GM18870 (cell line): ENCODE data around the gene NKX2-1.

Experiments
- ATAC-seq: cut with Tn5 transposase; IDR thresholded peaks from one replicate; pipeline ENCODE4 v1.9.1; 2021; ENCODE audit warnings: moderate library complexity; ENCODE audit not compliant: unreplicated experiment

Gene NKX2-1

DNA sequence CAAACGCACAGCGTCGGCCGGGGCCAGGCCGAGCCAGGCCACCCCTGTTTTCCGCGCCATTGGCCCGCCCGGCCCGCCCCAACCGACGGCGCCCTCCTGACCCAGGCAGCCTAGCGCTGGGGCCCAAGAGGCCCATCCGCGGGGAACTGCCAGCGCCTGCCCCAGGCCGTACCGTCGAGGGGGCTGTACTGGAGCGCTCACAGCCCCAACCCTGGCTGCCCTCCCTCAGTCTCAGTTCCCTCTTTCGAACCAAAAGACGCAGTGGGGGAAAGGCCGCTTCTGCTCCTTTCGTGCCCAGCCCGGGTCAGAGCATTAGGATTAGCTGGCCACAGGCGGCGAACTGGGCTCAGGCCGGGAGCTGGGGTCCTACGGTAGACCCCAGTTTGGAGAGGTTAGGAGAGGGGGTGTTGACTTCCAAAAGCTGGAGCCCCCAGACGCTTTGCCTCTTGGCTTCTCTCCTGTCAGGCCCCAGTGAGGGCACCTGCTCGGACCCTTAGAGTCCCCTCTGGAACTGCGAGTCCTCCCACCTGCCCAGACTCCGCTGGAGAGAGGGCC, 1.9 kb downstream of the NKX2-1 start:
- ATAC-seq: no peak

DNA sequence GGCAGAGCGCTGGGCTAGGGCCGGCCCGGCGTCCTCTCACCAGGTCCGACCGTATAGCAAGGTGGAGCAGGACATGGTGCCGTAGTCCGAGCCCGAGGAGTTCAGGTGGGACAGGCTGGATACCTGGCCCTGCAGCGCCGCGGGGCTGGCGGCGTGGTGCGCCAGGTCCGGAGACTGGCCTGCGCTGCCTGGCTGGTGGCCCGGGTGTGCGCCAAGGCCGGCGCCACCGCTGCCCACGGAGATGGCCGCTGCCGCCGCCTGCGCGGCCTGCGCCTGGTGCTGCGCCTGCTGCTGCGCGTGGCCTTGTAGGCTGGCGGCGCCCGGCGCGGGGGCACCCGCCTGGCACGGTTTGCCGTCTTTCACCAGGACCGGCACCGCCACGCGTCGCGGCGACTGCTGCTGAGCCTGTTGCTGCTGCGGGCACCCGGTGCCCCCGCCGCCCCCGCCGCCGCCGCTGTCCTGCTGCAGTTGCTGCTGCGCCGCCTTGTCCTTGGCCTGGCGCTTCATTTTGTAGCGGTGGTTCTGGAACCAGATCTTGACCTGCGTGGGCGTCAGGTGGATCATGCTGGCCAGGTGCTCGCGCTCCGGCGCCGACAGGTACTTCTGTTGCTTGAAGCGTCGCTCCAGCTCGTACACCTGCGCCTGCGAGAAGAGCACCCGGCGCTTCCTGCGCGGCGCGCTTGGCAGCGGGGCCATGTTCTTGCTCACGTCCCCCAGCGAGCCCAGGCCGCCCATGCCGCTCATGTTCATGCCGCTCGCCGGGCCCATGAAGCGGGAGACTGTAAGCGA, 2.6 kb downstream of the NKX2-1 start:
- ATAC-seq: no peak

DNA sequence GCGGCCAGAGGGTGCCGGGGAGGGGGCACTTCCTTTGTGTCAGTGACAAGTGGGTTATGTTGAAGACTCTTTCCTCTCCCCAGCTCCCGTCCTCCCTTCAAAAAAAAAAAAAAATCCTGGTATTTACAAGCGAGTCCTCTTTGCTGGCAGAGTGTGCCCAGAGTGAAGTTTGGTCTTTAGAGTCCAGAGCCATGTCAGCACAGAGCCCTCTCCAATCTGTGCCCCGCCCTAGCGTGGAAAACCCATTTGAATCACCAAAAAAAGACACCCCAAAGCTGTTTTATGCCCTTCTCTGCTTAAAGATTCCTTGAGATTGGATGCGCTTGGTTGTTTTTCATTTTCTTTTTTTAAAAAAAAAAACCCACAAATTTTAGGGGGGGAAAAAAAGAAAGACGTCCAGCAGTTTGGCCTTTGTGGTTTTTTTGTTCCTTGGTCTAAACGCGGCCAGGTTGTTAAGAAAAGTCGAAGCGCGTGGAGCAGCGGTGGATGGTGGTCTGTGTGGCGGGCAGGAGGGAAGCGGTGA, 3.3 kb downstream of the NKX2-1 start:
- no peak for ATAC-seq

DNA sequence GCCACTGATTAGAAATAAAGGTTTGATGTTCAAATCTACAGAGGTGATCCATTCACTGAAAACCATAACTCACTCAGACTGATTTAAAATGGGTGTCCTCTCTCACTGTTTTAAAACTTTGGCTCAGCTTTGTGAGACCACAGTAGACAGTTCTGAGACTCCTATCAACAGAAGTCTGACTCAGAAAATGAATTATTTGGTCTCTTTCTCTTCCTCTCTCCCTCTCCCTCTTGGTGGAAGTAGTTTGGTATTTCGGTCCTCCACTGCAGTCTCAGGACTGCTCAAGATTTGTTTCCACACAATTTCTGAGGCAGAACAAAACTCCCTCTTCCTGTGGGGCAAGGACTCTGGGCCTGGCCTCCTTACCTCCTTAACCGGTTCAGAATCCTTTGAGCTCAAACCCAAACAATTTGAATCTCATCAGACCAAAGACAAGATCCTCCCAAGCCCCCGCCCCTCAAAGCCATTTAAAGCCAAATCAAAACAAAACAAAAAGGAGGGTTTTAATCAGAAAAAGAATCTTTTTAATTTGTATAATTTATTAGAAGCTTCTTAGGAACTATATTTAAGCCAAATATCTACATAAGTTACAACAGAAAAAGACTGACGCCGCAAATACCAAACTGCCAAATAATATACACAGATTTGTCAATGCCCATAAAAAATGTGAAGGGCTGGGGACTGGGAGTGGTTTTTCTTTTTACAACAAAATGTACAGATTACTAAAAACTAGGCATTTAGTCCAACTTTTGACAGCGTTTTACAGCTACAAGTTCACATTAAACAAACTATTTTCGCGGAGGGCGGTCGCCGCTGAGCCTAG, 3.9 kb downstream of the NKX2-1 start:
- ATAC-seq: no peak

DNA sequence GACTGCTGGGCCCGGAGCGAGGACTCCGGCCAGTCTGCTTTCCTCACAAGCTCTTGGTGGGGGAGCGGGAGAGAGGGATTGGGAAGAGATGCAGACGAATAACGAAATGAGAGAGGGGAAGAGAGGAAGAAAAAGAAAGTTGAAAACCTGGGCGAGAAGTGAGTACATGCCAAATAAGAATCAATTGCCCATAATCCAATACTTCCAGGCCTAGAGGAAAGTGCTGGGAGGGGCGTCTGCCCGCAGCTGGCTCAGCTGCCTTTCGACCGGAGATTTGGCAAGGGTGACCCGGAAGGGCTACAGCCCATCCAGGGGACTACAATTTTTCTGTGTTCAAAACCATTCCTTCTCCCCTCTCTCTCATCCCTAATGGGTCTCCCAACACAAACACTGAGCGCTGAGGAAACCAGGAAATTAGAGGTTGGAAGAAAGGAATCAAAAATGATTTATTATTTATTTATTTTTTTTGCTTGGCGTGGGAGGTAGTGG, 4.9 kb downstream of the NKX2-1 start:
- ATAC-seq: no peak

DNA sequence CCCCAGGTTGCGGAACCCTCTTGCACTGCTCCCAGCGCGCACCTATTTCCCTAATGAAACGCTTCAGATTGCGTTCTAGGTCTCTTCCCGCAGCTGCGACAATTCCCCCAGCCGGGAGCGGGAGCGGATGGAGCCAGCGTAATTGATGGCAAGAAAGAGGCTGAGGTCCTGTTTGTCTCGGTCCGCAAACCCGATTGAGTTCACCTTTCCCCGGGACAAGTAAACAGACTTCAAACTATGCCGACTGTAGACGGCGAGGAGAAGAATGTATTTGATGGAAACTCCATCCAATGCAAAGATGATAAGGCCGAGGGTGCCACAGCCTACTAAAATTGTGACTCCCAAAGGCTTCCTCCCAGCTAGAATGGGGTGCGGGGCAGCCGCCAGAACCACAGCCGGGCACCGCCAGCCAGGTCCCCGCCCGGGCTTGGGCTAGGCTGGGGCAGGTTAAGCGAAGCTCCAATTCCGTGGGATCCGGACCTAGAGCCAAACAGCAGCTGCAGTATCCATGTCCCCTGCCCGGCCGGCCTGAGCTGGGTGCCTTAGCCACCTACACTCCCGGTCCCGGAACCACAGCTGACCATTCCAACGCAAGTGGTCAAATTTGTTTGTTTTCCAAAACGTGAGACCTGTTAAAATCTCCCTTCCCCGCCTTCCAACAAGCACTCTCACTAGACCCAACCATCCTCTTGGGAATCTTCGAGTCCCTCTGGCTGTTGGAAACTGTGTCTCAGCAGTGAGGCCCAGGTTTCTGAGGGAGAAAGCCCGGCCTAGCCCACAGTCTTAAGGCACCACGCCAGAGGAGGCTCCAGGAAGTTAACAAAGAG, 5.5 kb downstream of the NKX2-1 start:
- no peak for ATAC-seq

DNA sequence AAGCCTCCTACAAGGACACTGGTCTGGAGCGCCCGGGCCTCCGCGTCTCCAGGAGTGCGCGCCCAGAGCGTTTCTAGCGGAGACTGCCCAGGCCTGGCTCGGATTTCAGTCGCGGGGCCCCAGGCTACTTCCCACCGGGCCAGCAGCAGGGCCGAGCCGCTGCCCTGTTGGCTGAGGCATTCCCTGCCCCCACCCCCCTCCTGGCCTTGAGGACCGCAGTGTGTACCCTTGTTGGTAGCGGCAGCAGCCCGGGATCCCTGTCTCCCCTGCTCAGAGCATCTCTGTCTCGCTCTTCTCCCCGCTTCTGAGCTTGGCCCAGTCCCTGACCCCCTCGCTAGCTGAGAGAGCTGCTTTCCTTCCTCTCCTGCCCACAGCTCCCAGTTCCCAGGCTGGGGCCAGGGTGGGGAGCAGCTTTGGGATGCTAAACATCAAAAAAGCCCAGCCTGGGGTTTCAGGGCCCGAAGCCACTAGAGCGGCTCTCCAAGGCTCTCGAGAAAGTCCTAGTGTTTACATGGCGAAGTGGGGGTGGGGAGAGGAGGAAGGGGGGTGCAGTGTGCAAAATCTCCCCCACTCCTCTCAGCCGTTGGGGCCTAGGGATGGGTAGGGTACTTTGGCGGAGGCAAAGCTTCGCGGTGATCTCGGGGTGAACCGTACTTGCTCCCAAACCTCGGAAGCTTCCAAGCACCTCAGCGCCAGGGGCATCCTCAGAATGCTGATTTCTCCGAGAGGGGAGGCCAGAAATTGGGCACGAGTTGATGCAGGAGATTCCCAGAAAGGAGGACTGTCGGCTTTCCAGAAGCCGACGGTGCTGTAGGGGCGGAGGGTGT, 6.4 kb downstream of the NKX2-1 start:
- no peak for ATAC-seq

DNA sequence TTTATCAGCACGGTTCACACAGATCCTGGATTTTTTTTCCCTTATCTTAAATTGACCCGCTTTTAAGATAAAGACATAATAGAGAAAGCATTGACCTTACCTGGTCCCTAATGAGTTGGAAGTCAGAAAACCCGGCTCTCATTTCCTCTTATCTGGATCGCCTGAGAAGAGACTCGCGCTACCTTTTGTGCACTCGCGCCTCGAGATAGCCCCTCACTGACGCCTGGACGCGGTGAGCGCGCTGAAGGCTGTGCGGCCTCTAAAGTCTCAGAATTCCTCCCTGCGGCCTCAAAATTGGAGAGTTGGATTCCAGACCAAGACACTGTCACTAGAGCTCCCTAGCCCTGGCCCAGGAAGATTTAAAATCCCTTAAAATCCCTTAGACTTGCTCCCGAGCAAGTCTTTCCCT, 7.0 kb downstream of the NKX2-1 start:
- ATAC-seq: no peak

DNA sequence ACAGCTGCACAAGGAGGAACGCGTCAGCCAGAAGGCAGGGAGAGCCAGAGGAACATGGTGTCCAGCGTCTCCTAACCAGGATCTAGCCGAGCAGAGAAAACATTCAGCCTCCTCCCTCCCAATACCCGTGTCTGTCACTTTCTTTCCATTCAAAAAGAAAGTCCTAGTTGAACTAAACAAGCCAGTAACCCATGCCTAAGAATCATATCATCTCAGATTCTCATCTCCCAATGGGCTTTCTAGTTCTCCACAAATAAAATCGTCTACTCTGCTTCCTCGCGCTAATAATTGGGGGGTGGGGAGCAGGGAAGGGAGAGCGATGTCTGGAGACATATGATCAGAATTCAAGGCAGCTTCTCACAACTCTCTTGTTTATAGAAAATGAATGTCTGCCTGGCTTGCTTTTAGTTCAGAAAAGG, 7.4 kb downstream of the NKX2-1 start:
- no peak for ATAC-seq

DNA sequence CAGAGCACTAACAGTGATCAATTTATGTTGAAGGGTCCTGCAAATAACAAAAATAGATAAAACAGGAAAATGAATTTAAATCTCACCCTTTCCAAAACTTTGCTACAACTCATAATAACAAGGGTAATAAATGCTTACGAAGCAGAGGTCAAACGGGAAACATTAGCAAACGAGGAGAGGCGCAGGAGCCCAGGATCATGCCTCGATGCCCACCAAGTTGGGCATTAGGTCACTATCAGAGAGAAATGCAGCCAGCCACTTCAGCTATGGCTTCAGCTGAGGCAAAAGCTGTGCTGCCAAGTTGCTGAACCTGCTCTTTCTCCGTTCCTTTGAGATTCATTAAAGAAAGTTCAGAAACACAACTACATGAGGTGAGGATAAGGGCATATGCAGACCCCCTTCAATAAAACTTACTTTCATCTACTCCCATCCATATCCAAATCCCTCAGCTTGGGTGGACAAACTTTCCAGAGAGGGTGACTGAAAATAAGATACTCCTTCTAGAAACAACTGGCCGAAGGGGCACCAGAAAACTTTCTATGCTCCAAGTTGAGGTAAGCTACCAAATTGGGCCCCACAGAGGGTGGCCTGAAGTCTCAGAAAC, 7.9 kb downstream of the NKX2-1 start:
- ATAC-seq: no peak

DNA sequence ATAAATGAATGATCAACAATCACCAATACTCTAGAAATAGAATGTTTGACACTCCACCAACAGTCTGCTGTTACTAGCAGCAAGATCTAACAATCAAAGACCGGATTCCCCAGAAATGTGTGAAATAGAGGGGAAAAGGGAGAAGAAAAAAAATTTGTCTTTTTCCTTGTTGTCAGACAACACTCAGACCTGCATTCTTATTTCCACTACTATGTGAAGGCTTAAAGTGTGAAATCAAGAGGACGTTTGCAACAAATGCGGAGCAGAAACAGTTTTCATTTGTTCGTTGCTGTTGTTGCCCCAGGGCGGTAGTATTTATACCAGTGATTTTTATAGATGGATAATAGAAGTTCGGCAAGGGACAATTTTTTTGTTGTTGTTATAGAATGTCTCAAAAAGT, 9.2 kb downstream of the NKX2-1 start:
- no peak for ATAC-seq

DNA sequence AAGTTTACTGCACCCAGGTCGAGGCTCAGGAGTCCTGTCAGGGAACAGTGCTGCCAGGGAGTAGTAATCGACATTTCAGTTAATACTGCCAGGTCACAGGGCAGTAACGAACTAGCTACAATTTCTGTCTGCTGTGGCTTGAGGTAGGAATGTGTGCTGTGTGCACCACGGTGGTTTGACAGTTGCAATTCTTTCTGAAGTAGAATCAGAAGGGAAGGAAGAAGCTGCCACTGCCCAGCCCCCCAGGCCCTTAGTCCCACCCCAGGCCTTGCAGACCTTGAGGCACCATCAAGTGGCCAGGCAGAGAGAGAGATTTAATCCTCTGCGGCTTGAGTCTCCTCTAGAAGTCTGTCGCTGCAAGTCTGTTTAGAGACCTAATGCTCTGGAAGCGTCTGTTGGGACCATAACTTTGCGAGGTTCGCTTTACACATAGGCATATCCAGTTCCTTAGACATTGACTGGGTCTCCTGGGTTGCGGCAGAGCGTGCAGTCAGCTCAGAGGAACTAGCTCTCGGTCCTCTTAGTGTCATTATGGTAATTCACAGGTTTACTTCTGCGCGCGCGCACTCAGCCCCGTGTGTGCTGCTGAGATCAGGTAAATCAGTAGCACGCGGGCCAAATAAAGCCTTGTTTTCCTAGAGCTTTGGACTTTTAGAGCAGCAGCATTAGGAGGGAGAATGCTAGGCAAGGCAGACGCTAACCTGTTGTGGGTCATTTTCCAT, 9.8 kb downstream of the NKX2-1 start:
- ATAC-seq: no peak

DNA sequence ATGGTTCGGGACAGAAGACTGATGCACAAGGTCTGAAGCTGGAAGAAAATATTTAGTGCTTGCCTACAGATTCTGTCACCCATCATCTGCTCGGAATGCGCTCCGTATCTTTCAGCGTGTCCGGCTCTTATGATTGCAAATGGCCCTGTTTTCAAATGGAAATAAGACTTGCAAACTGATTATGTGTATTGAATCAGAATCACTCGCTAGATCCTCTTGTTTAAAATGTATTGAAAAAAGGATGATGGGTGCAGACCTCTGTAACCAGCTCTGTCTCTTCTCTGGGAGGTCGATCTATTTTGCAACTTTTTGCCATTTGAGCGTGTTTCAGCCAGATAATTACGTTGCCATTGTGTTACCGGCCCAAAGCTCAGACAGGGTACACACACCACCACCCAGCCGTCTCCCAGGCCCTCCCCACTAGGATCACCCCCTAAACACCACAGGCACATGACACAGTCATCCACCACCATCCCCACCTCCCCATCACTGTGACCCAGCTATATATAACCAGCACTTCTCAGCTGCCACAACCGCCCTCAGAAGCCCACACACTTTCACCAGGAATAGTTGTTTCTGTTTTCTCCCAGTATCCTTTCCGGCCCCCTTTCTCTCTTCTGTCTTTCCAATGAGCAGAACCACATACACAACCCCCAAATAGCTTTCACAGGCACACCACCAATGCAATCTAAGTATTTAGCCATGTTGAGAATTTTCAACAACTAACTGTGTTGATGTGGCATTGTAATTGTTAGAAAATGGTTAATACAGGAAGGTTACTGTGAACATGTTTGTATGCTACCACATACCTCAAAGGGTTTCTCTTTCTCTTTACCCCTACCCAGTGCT, 10.7 kb downstream of the NKX2-1 start:
- ATAC-seq: no peak

DNA sequence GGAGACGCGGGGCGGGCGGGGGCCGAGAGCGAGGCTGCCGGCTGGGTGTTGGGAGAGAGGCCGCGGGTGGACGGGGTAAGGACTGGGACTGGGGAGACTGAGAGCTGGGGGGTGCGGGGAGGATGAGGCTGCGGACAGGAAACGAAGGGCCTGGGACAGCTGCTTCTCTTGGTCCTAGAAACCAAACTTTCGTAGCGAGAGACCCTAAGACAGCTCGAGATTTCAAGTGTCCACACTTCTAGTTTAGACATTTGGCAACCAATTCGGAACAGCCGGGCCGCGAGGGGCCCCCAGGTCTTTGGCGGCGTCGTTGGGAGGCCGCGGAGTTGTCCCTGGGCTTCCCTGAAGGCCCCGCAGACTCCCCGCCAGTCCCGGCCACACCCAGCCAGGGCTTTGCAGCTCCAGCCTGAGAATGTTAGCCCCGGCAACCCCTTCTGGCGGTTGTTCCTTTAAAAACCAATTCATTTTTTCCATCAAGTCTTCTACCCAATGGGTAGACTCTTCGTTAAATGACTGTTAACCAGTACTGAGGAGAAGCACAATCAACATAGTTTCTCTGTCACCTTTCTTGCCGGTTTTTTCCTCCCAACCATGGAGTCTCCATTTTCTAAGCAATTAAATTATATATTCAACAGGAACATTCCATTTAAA, 11.5 kb downstream of the NKX2-1 start:
- no peak for ATAC-seq

DNA sequence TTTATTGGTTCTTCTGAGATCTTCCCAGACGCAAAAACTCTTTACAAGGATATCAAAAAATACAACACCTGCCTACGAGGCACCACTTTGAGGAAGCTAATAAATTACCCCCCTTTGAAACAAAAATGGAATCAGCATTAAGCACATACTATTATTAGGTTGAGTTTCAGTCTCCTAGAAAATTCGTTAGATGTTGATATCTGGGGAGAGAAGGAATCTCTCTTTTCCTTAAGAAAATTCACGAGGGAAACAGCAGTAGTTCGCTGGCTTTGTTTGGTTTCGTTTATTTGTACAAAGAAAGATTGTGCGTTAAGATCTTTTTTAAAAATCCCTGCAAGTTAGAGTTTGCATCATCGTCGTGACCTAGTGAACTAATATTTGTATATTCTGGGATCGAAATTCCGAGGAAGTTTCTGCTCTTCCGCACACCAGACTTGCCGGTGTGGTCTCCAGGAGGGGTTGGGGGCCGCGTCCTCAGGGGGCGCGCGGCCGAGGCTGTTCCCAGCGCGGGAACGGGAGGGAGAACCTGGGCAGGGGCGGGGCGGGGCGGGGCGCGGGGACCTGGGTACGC, 12.1 kb downstream of the NKX2-1 start:
- ATAC-seq: no peak

DNA sequence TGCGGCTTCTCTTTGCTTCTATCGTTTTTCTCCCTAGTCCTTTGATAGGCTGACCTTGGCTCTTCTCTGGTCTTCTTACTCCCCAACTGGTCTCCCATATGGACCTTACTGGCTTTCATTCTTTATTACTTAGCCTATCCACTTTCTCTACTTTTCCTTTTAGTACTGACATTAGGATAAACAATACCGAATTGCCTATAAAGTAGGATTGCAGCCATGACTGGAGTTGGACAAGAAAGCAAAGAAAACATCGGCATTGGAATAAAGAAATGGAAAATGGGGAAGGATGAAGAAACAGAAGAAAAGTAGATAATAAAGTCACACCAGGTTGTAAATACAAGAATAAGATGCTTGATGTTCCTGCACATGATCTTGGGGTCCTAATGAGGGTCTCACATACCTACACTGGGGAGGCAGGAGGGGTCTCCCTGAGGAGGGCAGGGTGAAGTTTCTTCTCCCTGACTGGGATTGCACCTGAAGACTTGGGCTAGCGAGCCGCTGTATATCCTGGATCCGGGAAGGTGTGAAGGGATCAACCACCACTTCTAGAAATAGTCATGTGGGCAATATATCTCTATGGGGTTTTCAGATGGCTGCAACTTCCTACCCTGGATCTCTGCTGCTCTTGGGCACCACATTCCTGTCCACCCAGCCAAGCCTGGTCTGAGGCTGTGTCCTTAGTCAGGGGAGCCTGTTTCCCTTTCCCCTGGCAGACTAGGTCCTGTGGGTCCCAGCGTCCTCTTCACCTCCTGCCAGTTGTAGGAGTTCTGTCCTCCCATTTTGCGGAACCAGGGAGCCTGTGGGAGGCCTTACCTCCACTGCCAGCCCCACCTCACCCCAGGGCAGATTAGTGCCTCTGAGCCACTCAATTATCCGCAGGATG, 13.1 kb downstream of the NKX2-1 start:
- ATAC-seq: no peak
